WTC11 (cell line): ENCODE measurements around the gene PCDHB6.
"Not testable (repeated sequence)": the region's sequence is repeated elsewhere in the genome, so short reads cannot be mapped to it uniquely, and the experiment has no call there.

Source experiments
- CREB1 ChIP-seq: sonication (generic); formaldehyde crosslinking; IDR thresholded peaks from 2 replicates; pipeline ENCODE4 v1.8.0; 2023; ENCODE audit warnings: mild to moderate bottlenecking, missing genetic modification reagents
- RELA ChIP-seq: sonication (generic); formaldehyde crosslinking; IDR thresholded peaks from 2 replicates; pipeline ENCODE4 v1.8.1; 2022; ENCODE audit warnings: missing genetic modification reagents, mild to moderate bottlenecking, borderline replicate concordance
- TEAD1 ChIP-seq: sonication (generic); formaldehyde crosslinking; IDR thresholded peaks from 2 replicates; pipeline ENCODE4 v1.8.0; 2022; ENCODE audit warnings: mild to moderate bottlenecking, missing genetic modification reagents

DNA sequence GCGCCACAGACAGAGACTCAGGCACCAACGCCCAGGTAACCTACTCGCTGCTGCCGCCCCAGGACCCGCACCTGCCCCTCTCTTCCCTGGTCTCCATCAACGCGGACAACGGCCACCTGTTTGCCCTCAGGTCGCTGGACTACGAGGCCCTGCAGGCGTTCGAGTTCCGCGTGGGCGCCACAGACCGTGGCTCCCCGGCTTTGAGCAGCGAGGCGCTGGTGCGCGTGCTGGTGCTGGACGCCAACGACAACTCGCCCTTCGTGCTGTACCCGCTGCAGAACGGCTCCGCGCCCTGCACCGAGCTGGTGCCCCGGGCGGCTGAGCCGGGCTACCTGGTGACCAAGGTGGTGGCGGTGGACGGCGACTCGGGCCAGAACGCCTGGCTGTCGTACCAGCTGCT, 47.8 kb upstream of the PCDHB6 start:
- TF ChIP-seq CREB1 (CRISPR knock-in tag); RELA; TEAD1: not testable (repeated sequence)
